Raji (cell line): ENCODE data around the gene GPR153.

Experiments used
- POLR2A ChIP-seq: IDR thresholded peaks from 2 replicates; pipeline ENCODE4 v1.6.1; 2011; ENCODE audit warnings: low read depth, low read length, control low read depth; ENCODE audit not compliant: insufficient read depth

Gene GPR153

GRCh38 chr1:6212193-6212959 lies 48.5 kb downstream of the GPR153 start:
- no peak for TF ChIP-seq POLR2A

- no peak for TF ChIP-seq POLR2A
Measured at GRCh38 chr1:6211731-6212130, 49.2 kb downstream of the GPR153 start.

DNA sequence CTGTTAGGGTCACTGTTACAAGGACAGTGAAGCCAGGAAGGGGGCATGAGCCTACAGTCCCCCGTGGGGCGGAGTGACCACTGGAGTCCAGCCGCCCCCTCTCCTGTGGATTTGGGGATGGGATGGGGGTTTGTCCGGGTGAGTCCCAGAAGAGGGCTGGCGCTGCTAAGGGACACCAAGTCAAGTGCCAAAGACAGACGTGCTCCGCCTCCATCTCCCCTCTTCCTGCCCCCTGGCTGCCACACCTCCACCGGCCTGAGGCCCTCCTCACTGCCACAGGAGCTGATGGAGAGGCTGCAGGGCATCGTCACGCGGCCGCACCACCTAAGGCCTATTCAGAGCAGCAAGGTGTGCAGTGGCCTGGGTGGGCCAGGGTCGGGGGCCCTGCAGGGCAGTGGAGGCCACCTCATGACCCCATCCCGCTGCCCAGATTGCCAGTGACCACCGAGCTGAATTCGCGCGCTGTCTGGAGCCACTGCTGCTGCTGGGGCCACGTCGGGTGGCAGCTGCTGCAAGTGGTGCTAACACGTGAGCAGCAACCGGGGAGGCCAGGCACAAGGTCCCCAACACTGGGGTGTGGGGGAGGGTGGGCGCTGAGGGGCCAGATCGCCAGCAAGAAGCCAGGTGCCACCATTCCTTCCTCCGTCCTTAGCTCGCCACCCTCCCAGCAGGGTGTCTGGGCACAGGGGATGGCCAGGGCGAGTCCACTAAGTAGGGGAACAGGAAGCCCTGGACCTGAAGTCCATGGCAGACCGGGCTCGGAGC lies 50.1 kb downstream of the GPR153 start:
- no peak for TF ChIP-seq POLR2A

DNA sequence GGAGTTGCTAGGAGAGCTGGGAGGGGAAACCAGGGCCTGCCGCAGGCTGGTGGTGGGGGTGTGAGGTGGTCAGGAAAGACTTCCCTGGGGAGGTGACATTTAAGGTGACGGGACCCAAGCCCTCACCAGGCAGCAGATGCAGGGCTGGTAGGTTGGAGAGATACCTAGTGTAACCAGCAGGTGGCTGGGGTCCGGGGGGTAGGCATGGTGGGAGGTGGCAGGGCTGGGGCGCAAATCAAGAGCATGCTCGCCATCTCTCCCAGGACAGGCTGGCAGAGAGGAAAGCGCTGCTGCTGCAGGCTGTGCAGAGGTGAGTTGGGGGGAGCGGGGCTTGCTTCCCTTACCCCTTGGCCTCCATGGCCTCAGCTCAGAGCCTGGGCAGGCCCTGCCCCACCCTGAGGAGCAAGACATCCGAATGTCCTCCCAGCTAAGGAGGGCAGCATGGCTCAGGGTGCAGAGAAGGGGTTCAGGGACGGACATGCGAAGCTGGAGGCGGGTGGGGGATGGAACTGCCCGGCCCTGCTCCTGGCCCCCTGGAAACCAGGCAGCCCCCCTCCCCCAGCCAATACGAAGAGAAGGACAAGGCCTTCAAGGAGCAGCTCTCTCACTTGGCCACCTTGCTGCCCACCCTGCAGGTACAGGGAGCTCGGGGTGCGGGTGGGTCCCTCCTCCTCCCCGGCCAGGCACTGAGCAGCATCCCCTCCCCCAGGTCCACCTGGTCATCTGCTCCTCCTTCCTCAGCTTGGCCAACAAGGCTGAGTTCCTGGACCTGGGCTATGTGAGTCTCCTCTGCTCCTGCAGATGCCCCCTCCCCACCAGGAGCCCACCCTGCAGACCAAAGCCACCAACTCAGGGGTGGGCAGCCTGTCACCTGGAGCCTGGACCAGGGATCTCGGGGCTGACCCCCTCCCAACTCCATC lies 51.0 kb downstream of the GPR153 start:
- TF ChIP-seq POLR2A = no peak

GRCh38 chr1:6208723-6209660 lies 51.9 kb downstream of the GPR153 start:
- no peak for TF ChIP-seq POLR2A

- TF ChIP-seq POLR2A = no peak
Measured at GRCh38 chr1:6207921-6208320, 53.0 kb downstream of the GPR153 start.

DNA sequence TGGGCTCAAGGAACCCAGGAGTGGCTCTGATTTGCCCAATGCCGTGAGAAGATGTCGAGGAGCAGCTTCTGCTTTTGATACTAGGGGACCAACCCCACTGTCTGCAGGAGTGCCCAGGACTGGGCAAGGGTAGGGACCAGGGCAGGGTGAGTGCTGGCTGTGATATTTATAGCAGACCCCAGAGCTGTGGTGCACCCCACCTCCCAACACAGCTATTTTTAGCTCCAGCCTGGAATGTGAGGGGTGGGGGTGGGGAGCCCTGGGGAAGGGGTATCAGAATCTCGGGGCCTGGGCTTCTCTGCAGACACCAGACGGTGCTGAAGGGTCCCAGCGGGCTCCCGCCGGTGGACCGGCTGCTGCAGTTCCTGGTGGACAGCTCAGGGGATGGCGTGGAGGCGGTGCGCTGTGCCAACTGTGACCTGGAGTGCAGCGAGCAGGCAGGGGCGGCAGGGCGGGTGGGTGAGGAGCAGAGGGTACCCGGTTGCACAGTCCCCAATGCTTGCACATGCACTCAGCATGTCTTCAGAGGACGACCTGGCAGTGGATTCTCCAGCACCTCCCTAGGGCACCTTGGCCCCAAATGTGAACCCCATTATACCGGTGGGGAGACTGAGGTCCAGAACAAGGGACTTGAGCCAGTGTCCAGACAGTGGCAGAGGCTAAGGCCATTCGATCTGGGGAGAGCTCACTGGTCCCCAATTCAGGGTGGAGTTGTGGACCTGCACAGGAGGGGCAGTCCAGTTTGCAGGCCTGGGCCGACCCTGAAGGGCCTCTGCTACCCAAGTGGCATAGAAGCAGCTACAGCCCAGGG lies 53.6 kb downstream of the GPR153 start:
- no peak for TF ChIP-seq POLR2A

DNA sequence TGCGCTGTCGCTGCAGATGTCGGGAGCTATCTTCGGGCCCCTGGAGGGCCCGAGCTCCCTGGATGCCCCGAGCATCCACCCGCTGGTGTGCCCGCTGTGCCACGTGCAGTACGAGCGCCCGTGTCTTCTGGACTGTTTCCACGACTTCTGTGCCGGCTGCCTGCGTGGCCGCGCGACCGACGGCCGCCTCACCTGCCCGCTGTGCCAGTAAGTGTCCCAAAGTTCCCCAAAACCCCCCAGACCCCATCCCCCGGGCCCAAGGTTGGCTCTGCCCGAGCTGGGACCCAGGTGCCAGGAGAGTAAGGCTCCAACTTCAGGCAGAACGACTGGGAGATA lies 54.4 kb downstream of the GPR153 start:
- no peak for TF ChIP-seq POLR2A

- no peak for TF ChIP-seq POLR2A
Measured at GRCh38 chr1:6205849-6206519, 54.9 kb downstream of the GPR153 start, which contains the start of gene RNF207. TSS of gene RNF207 (plus strand) at chr1:6206119. CDS start at chr1:6206536, 417 bp downstream.

GRCh38 chr1:6202256-6202655 lies 58.6 kb downstream of the GPR153 start:
- TF ChIP-seq POLR2A = no peak

DNA sequence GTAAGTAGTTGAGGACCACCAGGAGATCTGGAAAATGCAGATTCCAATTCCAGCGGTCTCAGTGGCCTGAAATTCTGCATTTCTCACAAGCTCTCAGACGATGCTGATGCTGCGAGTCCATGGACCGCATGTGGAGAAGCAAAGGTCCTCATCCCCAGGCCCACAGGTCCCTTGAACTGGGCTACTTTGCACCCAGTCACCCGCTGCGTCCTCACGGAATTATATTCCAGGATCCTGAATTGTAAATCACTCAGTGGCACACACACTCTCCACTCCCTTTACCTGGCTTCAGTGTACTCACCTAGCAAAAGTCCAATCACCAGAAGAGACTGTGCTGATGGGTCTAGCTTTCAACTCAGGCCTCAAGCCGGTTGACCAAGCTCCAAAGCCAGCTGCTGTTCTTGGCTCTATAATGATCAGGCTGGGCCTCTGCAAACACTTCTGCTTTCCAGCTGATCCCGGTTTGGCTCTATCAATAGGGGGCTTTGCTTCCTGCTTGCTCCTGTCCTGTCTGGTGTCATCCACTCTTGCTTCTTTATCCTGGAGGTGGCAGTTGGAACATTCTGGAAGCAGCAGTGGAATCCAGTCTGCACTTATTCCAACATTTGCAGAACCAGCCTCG lies 60.6 kb downstream of the GPR153 start:
- TF ChIP-seq POLR2A = 0 out of 2 replicates have a peak, but pooled peaks have one; percentile 1
